ENCODE measurements around the gene MTHFD1. TPM values are rescaled to one million over a fixed set of nuclear protein-coding genes. Genes with fewer than 3 reads are reported as not detected.

MTHFD1 gene
- total RNA-seq, 1 experiment from 2014 or later = 153 TPM

- H3K4me3 ChIP-seq (replicated peaks in 1 of 2; ENCODE audit: low read depth in 1 of 2, low read length in 2 of 2) = no peak overlapping the region
- H3K9ac ChIP-seq (ENCODE audit: low read length) = no peak overlapping the region
- H3K27me3 ChIP-seq (ENCODE audit: insufficient read depth, low read length) = no peaks in the 10 kb centered on the region
- peaks cover 18 to 50% of the 10 kb centered on the region in 2 experiments; a peak in 3 of 4 replicates for H3K4me1 ChIP-seq (ENCODE audit: control insufficient read depth in 1 of 2, insufficient read depth in 2 of 2, low read length in 2 of 2)
- H3K9me2 ChIP-seq (ENCODE audit: insufficient read depth) = no peaks in the 10 kb centered on the region
- H3K4me2 ChIP-seq (ENCODE audit: low read length) = no peak overlapping the region
- intact Hi-C loops (cut with micrococcal nuclease) = no loop called here
- TF ChIP-seq CEBPB (IDR thresholded peaks at IDR 0.05; ENCODE audit: low read depth) (no peak), POLR2A (IDR thresholded peaks at IDR 0.05; ENCODE audit: borderline replicate concordance, extremely low read depth, insufficient read depth, insufficient read length) (no peak), CBX3 (IDR thresholded peaks at IDR 0.05; ENCODE audit: low read depth) (no peak), ZNF274 (IDR thresholded peaks at IDR 0.05; ENCODE audit: low read depth, low read length) (no peak), POLR2AphosphoS5 (IDR thresholded peaks at IDR 0.05; ENCODE audit: low read depth, low read length) (no peak), YY1 (IDR thresholded peaks at IDR 0.05; ENCODE audit: extremely low read depth, insufficient replicate concordance, low read depth, low read length) (no peak), EZH2phosphoT487 (IDR thresholded peaks at IDR 0.05; ENCODE audit: borderline replicate concordance) (no peak), RAD21 (IDR thresholded peaks at IDR 0.05; ENCODE audit: low read depth) (no peak), FOSL1 (IDR thresholded peaks at IDR 0.05; ENCODE audit: low read depth) (no peak), ATF3 (IDR thresholded peaks at IDR 0.05) (no peak), EGR1 (IDR thresholded peaks at IDR 0.05; ENCODE audit: low read depth) (no peak)
- ChIA-PET CTCF (no interaction called here), POLR2A (no interaction called here), RAD21 (ENCODE audit: low non-redundant PET in 1 of 2, low total read pairs in 2 of 2, uncharacterized antibody in 2 of 2, unreplicated experiment in 2 of 2) (no interaction called here)
- H4K20me1 ChIP-seq (ENCODE audit: insufficient read depth) = 0 out of 2 replicates have a peak, but pooled peaks cover 3% of the 10 kb centered on the region
- no peaks in the 10 kb centered on the region for H3K9me3 ChIP-seq (ENCODE audit: control insufficient read depth in 1 of 2, insufficient read depth in 1 of 2, low read depth in 1 of 2, low read length in 2 of 2)
- BruUV-seq (replicated peaks) = no TSS peak
- DNase-seq (ENCODE audit: low read depth, low spot score) (no peak), ATAC-seq (no peak)
- H2AFZ ChIP-seq (ENCODE audit: low read depth, low read length, poor library complexity, severe bottlenecking) = no peak overlapping the region
- no peaks in the 10 kb centered on the region for H3K36me3 ChIP-seq (ENCODE audit: control insufficient read depth in 1 of 2, insufficient read depth in 2 of 2, low read length in 2 of 2)
- H3K79me2 ChIP-seq (ENCODE audit: insufficient read depth, low read length) = peaks cover 82% of the 10 kb centered on the region
- no peak overlapping the region for H3K27ac ChIP-seq (ENCODE audit: low read depth, low read length)
These were observed 120.1 kb downstream of the MTHFD1 start for GRCh38 chr14:64508215-64508776.

GRCh38 chr14:64509036-64509435, 120.9 kb downstream of the MTHFD1 start:
- H3K4me3 ChIP-seq (replicated peaks in 1 of 2; ENCODE audit: low read depth in 1 of 2, low read length in 2 of 2) = no peak overlapping the region
- H3K9ac ChIP-seq (ENCODE audit: low read length) = no peak overlapping the region
- ChIA-PET RAD21 (ENCODE audit: low non-redundant PET in 1 of 2, low total read pairs in 2 of 2, uncharacterized antibody in 2 of 2, unreplicated experiment in 2 of 2) (no interaction called here), CTCF (interaction anchor here (0.7 to 1.6 kb wide), 2 partner anchors 12 to 30 kb away, joined by 3 read pairs; no protein-coding TSS in a partner anchor), POLR2A (interaction anchor here (0.7 kb wide), 1 partner anchor 41 kb away, joined by 3 read pairs; no protein-coding TSS in a partner anchor)
- no peaks in the 10 kb centered on the region for H3K27me3 ChIP-seq (ENCODE audit: insufficient read depth, low read length)
- ATAC-seq (no peak), DNase-seq (ENCODE audit: low read depth, low spot score) (no peak)
- peaks cover 89% of the 10 kb centered on the region for H3K79me2 ChIP-seq (ENCODE audit: insufficient read depth, low read length)
- BruUV-seq (replicated peaks) = no TSS peak
- H4K20me1 ChIP-seq (ENCODE audit: insufficient read depth) = 0 out of 2 replicates have a peak, but pooled peaks cover 3% of the 10 kb centered on the region
- H3K9me3 ChIP-seq (ENCODE audit: control insufficient read depth in 1 of 2, insufficient read depth in 1 of 2, low read depth in 1 of 2, low read length in 2 of 2) = no peaks in the 10 kb centered on the region
- no peak overlapping the region for H3K4me2 ChIP-seq (ENCODE audit: low read length)
- H3K27ac ChIP-seq (ENCODE audit: low read depth, low read length) = no peak overlapping the region
- no peaks in the 10 kb centered on the region for H3K9me2 ChIP-seq (ENCODE audit: insufficient read depth)
- peaks cover 18 to 48% of the 10 kb centered on the region in 2 experiments; a peak in 3 of 4 replicates for H3K4me1 ChIP-seq (ENCODE audit: control insufficient read depth in 1 of 2, insufficient read depth in 2 of 2, low read length in 2 of 2)
- no peaks in the 10 kb centered on the region for H3K36me3 ChIP-seq (ENCODE audit: control insufficient read depth in 1 of 2, insufficient read depth in 2 of 2, low read length in 2 of 2)
- intact Hi-C loops (cut with micrococcal nuclease) = no loop called here
- H2AFZ ChIP-seq (ENCODE audit: low read depth, low read length, poor library complexity, severe bottlenecking) = no peak overlapping the region
- TF ChIP-seq ZBTB33 (IDR thresholded peaks at IDR 0.05; ENCODE audit: extremely low read depth, insufficient replicate concordance, low read length) = no peak
- TF ChIP-seq SIN3A (IDR thresholded peaks at IDR 0.05; ENCODE audit: low read depth) = no peak
- no peak for TF ChIP-seq TCF7L2 (IDR thresholded peaks at IDR 0.05; ENCODE audit: borderline replicate concordance, extremely low read depth, insufficient read depth, insufficient read length)
- no peak for TF ChIP-seq POLR2A (IDR thresholded peaks at IDR 0.05; ENCODE audit: borderline replicate concordance, extremely low read depth, insufficient read depth, insufficient read length)
- no peak for TF ChIP-seq EZH2 (IDR thresholded peaks at IDR 0.05)
- TF ChIP-seq CTCF (IDR thresholded peaks at IDR 0.05 in 2 of 3, conservative IDR thresholded peaks at IDR 0.05 in 1 of 3; ENCODE audit: borderline replicate concordance in 1 of 3, insufficient read depth in 1 of 3, low read depth in 2 of 3, low read length in 2 of 3) = no peak
- no peak for TF ChIP-seq RAD21 (IDR thresholded peaks at IDR 0.05; ENCODE audit: low read depth)
- TF ChIP-seq JUND (IDR thresholded peaks at IDR 0.05) = no peak
- TF ChIP-seq SP1 (IDR thresholded peaks at IDR 0.05; ENCODE audit: low read depth) = no peak
